Lung (tissue), 12 donors: Measurements from ENCODE around the gene NFATC1. TPM values are rescaled to one million over a fixed set of nuclear protein-coding genes. Genes with fewer than 3 reads are reported as not detected.

Source experiments
- ATAC-seq: fragments of 200-7000 bp; cut with Tn5 transposase; one replicate; pipeline ENCODE4 v1.9.1; 2020; ENCODE audit warnings: moderate number of reproducible peaks; ENCODE audit not compliant: insufficient read depth, low FRiP score
- DNase-seq, 3 donors: peaks; one replicate each; pipeline ENCODE4 v3.0.0-alpha.2; 2013 to 2017
- H3K27ac ChIP-seq, 2 donors: one replicate each; pipeline ENCODE4 v1.5.1; 2013; ENCODE audit warnings: mild to moderate bottlenecking in 2 of 2, moderate library complexity in 2 of 2, control low read depth in 1 of 2, inconsistent platforms in 1 of 2, low read depth in 1 of 2, low read length in 1 of 2
- H3K27me3 ChIP-seq, 3 donors: one replicate each; pipeline ENCODE4 v1.5.1; 2013; ENCODE audit warnings: low read length in 2 of 3; ENCODE audit not compliant: control insufficient read depth in 3 of 3, insufficient read depth in 3 of 3
- H3K36me3 ChIP-seq, 4 donors: one replicate each; pipeline ENCODE4 v1.5.1; 2013; ENCODE audit warnings: low read length in 4 of 4, mild to moderate bottlenecking in 1 of 4, moderate library complexity in 1 of 4; ENCODE audit not compliant: control insufficient read depth in 4 of 4, insufficient read depth in 4 of 4
- H3K4me1 ChIP-seq, 5 donors: one replicate each; pipeline ENCODE4 v1.5.1; 2013; ENCODE audit warnings: low read length in 5 of 5, mild to moderate bottlenecking in 2 of 5, moderate library complexity in 1 of 5; ENCODE audit not compliant: control insufficient read depth in 5 of 5, insufficient read depth in 5 of 5
- H3K4me3 ChIP-seq: one replicate; pipeline ENCODE4 v1.5.1; 2013; ENCODE audit warnings: mild to moderate bottlenecking, control low read depth, moderate library complexity
- H3K9ac ChIP-seq, 2 donors: one replicate each; pipeline ENCODE4 v1.5.1; 2013; ENCODE audit warnings: low read length in 2 of 2, control low read depth in 1 of 2; ENCODE audit not compliant: insufficient read depth in 1 of 2
- H3K9me3 ChIP-seq, 4 donors: one replicate each; pipeline ENCODE4 v1.5.1; 2013; ENCODE audit warnings: low read length in 3 of 4, mild to moderate bottlenecking in 1 of 4, moderate library complexity in 1 of 4; ENCODE audit not compliant: control insufficient read depth in 4 of 4, insufficient read depth in 3 of 4
- CTCF ChIP-seq: IDR thresholded peaks from 2 replicates; pipeline ENCODE4 v1.5.1; 2012; ENCODE audit warnings: mild to moderate bottlenecking; ENCODE audit errors: control extremely low read depth, extremely low read depth
- WGBS, 2 donors: extraction: QIAGEN DNeasy Blood & Tissue Kit; methylation state at CpG; one replicate each; pipeline ENCODE4 v1.1.7; 2013; 5-methylcytosine and 5-hydroxymethylcytosine counted together
- polyA plus RNA-seq, 2 donors: library from polyadenylated mRNA; stranded (reverse); fragments of 200-250 nt; gene quantifications; one replicate each; pipeline ENCODE4 v1.2.1, GENCODE V29; 2013
- total RNA-seq, 2 donors: library from RNA; depleted of rRNA in 1 of 2; stranded (reverse); fragments of >200 nt in 1 of 2; gene quantifications; one replicate each; pipeline ENCODE4 v1.2.1, GENCODE V29; 2014 to 2021
- donor health status: control.
- donor health status: control.
- donor health status: Bipolar disorder and iron deficiency.
- donor health status: healthy.
- donor health status: DM: yes; HTN: yes; CAD: no.

Gene NFATC1
- total and polyA plus RNA-seq, 4 donors: 8.6 to 25.5 (median 12.9) TPM

- Histone ChIP-seq H3K9ac (no peak overlapping the region), H3K4me3 (no peak overlapping the region), H3K27me3 (peaks cover 0 to 44% (median 42%) of the 10 kb centered on the region in 3 donors), H3K27ac (no peak overlapping the region), H3K4me1 (peaks cover 0 to 11% (median 0%) of the 10 kb centered on the region in 5 donors), H3K9me3 (no peaks in the 10 kb centered on the region), H3K36me3 (no peaks in the 10 kb centered on the region)
- no peak for TF ChIP-seq CTCF
- 74 to 75% methylated on average over 11 of the region's 11 CpGs for WGBS, 2 donors
- ATAC-seq: no peak
- no peak for DNase-seq
Measured at GRCh38 chr18:79387615-79388014, 8.1 kb upstream of the NFATC1 start.

- ATAC-seq: no peak
- Histone ChIP-seq H3K4me3 (no peak overlapping the region), H3K9ac (no peak overlapping the region), H3K27ac (no peak overlapping the region), H3K27me3 (peaks cover 0 to 48% (median 46%) of the 10 kb centered on the region in 3 donors), H3K9me3 (peaks cover 0 to under 1% (median 0%) of the 10 kb centered on the region in 4 donors), H3K36me3 (no peaks in the 10 kb centered on the region), H3K4me1 (peaks cover 0 to 13% (median 2%) of the 10 kb centered on the region in 5 donors)
- TF ChIP-seq CTCF: no peak
- 65 to 71% methylated on average over 7 of the region's 7 CpGs for WGBS, 2 donors
- no peak for DNase-seq
Measured at GRCh38 chr18:79388043-79388442, 7.7 kb upstream of the NFATC1 start.

- Histone ChIP-seq H3K4me1 (peaks cover 2 to 22% (median 6%) of the 10 kb centered on the region in 5 donors), H3K36me3 (no peaks in the 10 kb centered on the region), H3K4me3 (no peak overlapping the region), H3K27me3 (peaks cover 0 to 55% (median 49%) of the 10 kb centered on the region in 3 donors), H3K27ac (no peak overlapping the region), H3K9me3 (peaks cover 0 to 2% (median 0%) of the 10 kb centered on the region in 4 donors), H3K9ac (no peak overlapping the region)
- no peak for TF ChIP-seq CTCF
- no peak for ATAC-seq
- 24 to 37% methylated on average over 4 of the region's 4 CpGs for WGBS, 2 donors
- no peak for DNase-seq
Measured at GRCh38 chr18:79389689-79390088, 6.0 kb upstream of the NFATC1 start.

GRCh38 chr18:79392226-79392625, 3.5 kb upstream of the NFATC1 start:
- H3K9ac ChIP-seq: no peak overlapping the region
- ATAC-seq: no peak
- peaks cover 0 to 14% (median 7%) of the 10 kb centered on the region in 5 donors for H3K4me1 ChIP-seq
- no peak for TF ChIP-seq CTCF
- peaks cover 0 to 2% (median 0%) of the 10 kb centered on the region in 4 donors for H3K9me3 ChIP-seq
- peaks cover 0 to 61% (median 60%) of the 10 kb centered on the region in 3 donors for H3K27me3 ChIP-seq
- no peak overlapping the region for H3K4me3 ChIP-seq
- H3K36me3 ChIP-seq: no peaks in the 10 kb centered on the region
- H3K27ac ChIP-seq: no peak overlapping the region
- 86 to 89% methylated on average over 8 of the region's 8 CpGs for WGBS, 2 donors
- no peak for DNase-seq
